HG03354 (cell line): ENCODE results near the gene IDUA.
"Not testable (repeated sequence)": the region's sequence is repeated elsewhere in the genome, so short reads cannot be mapped to it uniquely, and the experiment has no call there.

ENCODE experiments used
- ATAC-seq: cut with Tn5 transposase; IDR thresholded peaks from one replicate; pipeline ENCODE4 v1.9.1; 2021; ENCODE audit warnings: mild to moderate bottlenecking; ENCODE audit not compliant: unreplicated experiment, poor library complexity, severe bottlenecking

The IDUA gene

DNA sequence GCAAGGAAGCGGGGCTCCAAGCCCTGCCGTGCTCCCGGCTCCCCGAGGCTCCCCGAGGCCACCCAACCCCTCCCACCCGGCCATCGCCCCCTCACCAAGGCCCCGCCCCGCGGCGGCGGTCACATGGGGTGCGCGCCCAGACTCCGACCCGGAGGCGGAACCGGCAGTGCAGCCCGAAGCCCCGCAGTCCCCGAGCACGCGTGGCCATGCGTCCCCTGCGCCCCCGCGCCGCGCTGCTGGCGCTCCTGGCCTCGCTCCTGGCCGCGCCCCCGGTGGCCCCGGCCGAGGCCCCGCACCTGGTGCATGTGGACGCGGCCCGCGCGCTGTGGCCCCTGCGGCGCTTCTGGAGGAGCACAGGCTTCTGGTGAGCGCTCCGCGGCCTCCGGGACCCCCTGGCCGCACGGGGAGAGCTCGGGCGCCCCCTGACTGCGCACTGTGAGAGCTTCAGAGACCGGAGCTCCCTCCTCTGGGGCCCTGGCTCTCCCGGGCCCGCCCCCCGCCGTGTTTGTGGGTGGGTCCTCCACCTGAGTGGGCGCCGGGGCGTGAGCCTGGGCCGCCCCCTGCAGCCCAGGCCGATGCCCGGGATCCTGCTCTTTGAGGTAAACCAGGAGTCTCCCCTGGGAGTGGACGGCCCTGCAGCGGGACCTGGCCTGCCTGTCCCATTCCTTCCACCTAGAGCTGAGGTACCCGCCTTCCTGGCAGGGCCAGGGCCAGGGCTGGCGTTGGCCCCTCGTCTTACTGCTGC, at the start of gene IDUA:
Gene IDUA (plus strand): TSS at position 166 of the 745 bp plus-strand sequence. CDS start 41 bp downstream, at position 207.
- ATAC-seq = peak; percentile 76

DNA sequence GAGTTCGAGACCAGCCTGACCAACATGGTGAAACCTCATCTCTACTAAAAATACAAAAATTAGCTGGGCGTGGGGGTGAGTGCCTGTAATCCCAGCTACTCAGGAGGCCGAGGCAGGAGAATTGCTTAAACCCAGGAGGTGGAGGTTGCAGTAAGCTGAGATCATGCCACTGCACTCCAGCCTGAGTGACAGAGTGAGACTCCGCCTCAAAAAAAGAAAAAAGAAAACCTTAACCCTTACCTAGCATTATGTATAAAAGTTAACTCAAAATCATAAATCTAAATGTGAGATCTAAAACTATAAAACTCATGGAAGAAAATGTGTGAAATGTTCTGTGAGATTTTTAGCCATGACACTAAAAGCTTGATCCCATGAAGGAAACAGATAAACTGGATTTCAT, 47.3 kb upstream of the IDUA start:
- ATAC-seq = not testable (repeated sequence)

DNA sequence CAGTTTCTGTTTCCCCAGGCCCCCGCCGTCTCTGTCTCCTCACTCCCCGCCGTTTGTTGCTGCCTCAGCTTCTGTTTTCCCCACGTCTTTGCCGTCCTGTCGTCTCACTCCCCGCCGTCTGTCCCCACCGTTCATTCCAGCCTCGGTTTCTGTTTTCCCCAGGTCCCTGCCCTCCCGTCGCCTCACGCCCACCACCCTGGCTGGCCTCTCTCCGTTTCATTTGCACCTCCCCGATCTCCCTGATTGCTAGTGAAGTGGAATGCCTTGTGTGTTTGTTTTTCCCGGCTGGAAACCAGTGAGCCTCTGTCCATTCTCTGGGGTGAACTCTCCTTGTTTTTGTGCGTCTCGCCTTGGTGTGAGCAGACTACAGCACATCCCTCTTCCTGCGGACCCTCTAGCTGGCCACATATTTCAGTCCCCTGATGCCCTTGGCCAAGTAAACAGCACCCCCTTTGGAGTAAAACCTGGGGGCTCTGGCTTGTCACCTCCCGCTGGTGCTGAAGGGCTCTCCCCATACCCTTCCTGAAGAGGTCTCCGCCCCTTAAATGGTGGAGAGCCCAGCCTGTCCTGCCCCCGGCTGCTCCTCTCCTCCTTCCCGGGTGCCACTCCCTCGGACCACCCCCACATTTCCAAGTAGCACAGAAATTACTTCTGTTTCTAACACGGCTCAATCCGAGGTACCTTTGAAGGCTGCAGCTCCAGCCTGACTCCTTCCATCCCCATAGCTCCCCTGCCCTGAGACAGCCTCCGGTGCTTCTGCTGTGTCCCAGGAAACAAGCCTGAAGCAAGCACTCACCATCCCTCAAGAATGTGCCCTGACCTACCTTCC, 41.4 kb upstream of the IDUA start:
- ATAC-seq = no peak

DNA sequence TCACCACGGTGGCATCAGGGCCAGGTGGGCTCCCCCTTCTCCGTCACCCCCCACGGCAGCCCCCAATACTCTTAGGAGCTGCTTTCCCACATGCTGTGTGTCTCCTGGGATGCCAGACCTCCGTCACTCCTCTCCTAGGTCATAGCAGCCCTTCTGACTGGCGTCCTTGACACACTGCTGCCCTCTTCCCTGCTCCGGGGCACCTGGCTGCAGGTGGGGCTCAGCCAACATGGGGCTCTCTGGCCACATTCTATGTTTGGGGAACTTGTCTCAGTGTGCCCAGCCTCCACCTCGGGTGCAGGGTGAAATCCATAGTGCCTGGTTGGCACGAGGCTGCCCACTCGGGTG, 40.8 kb upstream of the IDUA start:
- no peak for ATAC-seq

DNA sequence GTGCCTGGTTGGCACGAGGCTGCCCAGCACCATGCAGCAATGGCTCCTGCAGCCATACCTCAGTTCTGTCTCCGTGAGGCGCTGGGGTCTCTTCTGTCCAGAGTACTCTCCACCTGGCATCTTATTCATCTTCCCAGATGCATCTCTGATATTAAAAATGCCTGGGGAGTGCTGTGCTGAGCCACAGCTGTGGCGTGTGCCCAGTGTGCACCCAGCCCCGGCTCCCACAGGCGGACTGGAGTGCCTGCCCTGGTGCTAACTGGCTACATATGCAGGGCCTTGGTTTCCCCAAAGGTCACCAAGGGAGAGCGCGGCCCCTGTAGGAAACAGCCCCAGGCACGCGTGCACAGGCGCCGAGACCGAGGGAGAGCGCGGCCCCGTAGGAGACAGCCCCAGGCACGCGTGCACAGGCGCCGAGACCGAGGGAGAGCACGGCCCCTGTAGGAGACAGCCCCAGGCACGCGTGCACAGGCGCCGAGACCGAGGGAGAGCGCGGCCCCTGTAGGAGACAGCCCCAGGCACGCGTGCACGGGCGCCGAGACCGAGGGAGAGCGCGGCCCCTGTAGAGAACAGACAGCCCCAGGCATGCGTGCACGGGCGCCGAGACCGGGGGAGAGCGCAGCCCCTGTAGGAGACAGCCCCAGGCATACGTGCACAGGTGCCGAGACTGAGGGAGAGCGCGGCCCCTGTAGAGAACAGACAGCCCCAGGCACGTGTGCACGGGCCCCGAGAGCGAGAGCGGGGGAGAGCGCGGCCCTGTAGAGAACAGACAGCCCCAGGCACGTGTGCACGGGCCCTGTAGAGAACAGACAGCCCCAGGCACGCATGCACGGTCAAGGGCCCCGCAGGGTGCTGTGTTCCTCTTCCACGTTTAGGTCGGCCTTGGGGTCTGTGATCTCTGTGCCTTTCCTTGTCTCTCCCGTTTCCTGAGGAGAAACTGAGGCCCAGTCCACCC, 40.0 kb upstream of the IDUA start:
- no peak for ATAC-seq

DNA sequence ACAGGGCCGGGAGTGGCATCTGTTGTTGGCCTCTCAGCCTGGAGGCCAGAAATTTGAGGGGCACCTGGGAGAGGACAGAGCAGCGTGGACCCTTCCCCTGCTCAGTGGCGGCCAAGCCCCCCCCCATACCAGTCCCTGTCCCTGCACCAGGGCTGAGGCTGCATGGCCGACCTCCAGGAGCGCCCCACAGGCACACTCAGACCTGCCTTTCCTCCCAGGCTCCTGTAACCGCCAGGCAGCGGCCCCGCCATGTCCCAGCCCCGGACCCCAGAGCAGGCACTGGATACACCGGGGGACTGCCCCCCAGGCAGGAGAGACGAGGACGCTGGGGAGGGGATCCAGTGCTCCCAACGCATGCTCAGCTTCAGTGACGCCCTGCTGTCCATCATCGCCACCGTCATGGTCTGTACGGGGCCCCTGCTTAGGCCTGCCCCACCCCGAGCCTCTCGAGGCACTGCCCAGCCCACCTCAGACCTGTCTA, 39.3 kb upstream of the IDUA start:
- ATAC-seq = no peak

DNA sequence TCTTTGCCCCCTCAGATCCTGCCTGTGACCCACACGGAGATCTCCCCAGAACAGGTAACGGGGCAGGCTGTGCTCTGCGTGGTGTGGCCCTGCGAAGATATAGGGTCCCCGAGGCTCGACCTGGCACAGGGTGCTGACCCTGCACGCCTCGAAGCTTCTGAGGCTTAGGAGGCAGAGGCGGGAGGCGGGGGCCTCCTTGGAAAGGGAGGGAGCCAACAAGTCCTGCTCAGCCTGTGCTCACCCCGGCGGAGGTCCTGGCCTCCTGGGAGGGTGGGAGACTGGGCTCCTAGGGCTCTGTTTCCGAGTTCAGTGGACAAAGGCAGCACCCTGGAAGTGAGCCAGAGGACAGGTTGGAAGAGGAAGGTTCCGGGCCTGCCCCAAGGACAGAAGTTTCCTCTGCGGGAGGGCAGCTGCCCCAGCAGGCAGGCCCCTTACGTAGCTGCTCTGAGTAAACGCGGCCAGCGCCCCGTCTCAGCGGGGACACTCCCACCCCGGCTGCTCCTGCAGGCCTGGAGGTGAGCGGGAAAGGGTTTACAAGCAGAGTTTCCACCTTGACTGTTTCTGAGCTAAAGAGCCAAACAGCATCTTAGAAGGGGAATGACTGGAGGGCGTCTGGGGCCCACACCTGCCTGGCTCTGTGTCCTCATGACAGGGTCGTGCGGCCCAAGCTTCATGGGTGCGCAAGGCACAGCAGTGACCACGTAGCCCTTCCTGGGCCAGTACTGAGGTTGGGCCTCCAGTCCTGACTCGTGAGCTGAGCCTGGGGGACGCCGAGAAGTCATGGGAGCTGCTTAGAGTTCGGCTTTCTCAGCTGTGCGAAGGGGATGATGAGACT, 38.5 kb upstream of the IDUA start:
- ATAC-seq = no peak

DNA sequence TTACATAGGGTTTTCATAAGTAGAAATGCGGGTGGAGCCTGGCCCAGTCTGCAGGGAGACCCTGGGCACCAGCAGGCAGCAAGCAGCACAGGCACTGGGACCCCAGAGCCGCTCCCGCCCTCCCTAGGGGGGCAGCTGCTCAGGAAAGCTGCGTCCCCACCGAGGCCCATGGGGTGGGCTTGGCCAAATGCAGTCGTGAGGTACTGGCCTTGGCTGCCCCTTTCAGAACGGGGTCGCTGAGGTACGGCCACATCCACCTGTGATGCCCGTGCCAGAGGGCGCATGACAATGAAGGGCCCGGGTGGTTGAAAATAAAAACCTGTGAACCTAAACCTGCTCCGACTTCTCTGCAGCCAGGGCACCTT, 37.9 kb upstream of the IDUA start:
- ATAC-seq = no peak

DNA sequence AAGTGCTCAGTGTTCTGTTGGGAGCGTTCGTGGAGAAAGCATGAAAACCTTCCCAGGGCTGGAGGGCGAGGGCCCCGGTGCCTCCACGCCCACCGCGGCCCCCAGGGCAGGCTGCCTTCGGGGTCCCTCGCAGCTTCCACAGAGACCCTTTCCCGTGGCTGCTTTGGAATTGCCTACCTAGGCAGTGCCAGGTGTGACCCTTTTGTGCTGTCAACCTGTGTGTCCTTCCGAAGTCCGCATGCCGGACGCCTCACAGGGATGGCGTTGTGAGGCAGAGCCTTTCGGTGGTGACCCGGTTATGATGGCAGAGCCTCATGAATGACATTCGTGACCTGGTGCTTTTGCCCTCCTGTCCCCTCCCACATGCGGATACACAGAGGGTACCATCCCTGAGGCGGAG, 37.2 kb upstream of the IDUA start:
- ATAC-seq = no peak

DNA sequence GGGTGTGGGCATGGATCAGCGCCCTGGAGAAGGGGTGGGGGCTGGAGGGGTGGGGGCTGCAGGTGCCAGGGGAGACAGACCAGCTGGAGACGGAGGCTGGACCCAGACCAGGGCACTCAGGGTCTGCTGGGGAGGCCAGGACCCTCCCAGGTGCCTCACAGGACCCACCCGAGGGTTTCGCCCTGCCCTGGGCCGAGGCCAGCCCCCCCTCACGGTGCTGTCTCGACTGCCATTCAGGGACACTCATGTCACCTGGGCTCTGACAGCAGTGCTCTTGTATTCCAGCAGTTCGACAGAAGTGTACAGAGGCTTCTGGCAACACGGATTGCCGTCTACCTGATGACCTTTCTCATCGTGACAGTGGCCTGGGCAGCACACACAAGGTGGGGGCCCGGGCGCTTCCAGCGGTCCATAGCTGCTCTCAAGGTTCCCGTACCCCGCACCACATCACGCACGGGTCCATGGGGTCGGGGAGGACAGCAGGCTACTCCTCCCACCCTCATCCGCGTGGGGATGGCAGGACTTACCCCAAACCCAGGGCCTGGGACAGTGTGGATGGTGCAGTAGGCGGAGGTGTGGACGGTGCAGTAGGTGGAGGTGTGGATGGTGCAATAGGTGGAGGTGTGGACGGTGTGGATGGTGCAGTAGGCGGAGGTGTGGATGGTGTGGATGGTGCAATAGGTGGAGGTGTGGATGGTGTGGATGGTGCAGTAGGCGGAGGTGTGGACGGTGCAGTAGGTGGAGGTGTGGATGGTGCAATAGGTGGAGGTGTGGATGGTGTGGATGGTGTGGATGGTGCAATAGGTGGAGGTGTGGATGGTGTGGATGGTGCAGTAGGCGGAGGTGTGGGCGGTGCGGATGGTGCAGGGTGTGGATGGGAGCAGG, 36.5 kb upstream of the IDUA start:
- no peak for ATAC-seq

DNA sequence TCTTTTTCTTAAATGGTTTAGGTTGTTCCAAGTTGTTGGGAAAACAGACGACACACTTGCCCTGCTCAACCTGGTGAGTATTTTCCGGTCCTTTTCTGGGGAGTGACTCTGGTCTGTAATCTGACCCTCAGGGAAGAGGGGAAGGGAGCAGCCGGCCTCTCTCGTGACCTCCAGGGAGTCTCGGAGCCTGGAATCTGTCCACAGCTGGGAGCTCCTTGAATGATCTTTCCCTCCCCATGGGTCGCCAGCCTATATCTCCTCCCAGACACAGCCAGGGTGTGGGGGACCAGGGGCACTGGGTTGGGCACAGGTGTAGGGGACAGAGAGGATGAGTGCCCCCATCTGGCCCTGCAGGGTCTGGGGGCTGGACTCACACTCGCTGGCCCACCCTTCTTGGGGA, 35.7 kb upstream of the IDUA start:
- ATAC-seq = no peak

DNA sequence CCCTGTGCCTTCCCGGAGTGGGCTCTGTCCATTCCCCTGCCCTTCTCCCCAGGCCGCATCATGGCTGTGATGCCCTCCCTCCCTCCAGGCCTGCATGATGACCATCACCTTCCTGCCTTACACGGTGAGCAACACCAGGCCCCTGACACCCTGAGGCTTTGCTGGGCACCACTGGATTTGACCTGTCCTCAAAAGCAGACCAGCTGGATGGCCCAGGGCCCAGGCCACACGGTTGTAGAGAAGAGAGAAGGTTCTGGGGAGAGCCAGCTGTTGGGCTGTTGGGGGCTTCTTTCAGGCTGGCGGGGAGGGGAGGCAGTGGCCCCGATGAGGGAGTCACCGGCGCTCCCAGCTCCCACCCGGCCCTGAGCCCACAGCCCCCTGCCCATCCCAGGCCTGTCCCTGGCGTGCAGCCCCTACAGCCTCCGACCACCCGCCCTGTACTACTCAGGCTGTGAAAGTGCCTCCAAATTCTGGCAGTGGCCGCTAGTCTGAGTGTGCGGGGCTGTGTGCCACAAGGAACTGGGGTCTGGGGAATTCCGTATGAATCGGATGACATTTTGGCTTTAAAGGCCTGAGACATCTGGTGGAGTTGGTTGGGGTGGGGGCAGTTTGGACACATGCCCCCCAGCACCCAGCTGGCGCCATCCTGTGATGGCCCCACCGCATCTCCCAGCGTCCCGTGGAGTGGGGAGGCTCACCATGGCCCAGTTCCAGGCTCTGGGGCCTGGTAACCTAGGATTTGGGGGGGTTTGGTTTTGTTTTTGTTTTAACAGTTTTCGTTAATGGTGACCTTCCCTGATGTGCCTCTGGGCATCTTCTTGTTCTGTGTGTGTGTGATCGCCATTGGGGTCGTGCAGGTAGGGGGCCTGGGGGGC, 35.0 kb upstream of the IDUA start:
- no peak for ATAC-seq

DNA sequence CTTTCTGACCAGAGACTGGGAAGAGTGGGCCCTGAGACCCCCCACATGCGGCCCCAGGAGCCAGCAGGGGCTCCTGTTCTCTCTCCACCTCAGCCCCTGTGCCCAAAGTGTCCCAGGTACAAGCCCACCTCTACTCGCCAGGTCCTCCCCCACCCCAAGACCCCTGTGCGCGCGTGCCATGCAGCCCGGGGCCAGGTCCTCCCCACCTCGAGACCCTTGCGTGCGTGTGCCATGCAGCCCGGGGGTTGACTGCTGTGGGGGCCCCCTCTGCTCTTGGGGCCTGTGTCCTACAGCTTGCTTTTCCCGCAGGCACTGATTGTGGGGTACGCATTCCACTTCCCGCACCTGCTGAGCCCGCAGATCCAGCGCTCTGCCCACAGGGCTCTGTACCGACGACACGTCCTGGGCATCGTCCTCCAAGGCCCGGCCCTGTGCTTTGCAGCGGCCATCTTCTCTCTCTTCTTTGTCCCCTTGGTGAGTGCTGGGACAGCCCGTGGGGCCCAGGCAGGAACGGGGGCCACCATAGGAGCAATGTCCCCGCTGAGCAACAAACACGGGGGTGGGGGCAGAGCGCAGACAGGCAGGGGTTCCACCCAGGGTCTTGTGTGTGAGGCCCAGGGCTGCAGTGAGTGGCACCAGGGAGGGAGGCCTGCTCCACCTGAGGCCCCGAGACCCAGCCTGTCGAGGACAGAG, 33.8 kb upstream of the IDUA start:
- no peak for ATAC-seq

DNA sequence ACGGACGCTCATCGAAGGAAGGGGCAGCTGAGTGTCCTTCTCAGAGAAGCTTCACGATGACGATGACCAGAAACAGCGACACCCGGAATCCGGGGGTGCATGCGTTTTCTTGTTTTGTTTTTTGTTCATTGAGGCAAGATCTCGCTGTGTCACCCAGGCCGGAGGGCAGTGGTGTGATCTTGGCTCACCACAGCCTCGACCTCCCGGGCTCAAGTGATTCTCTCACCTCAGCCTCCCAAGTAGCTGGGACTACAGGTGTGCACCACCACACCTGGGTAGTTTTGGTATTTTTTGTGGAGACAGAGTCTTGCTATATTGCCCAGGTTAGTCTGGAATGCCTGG, 33.3 kb upstream of the IDUA start:
- ATAC-seq = no peak

DNA sequence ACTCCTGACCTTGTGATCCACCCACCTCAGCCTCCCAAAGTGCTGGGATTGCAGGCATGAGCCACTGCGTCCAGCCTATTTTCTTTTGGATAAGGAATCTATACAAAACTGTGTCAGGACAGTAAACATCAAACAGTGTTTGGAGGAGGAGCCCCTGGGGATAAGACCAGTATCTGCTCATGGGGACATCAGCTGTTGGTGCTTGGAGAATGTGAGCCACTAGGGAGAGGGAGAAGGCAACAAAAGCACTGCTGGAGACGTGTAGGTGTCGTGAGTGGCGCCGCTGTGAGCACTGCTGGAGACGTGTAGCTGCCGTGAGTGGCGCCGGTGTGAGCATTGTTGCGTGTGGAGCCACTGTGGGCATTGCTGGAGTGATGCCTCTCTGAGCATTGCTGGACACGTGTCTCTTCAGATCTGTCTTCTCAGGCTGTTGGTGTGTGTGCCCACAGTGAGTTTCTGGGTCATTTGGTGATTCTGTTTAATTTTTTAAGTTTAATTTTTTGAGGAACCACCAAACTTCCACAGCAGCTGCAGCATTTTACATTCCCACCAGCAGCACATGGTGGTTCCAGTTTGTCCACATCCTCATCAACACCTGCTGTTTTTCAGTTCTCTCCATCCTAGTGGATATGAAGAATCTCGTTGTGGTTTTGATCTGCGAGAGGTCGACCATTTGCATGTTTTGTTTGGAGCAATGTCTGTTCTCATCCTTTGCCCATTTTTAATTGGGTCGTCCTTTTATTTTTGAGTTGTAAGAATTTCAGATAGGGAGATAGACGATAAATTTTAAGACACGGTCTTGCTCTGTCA, 32.4 kb upstream of the IDUA start:
- no peak for ATAC-seq
